Stomach smooth muscle (tissue), 2 donors: Measurements from ENCODE around the gene VASN.

Experiments used
- H3K27ac ChIP-seq: one replicate; pipeline ENCODE4 v1.7.0; 2013; ENCODE audit warnings: mild to moderate bottlenecking, low read length, inconsistent platforms
- H3K27me3 ChIP-seq, 2 donors: one replicate each; pipeline ENCODE4 v1.7.0; 2013; ENCODE audit warnings: low read length in 2 of 2; ENCODE audit not compliant: insufficient read depth in 2 of 2, control insufficient read depth in 1 of 2
- H3K36me3 ChIP-seq, 2 donors: one replicate each; pipeline ENCODE4 v1.7.0; 2013; ENCODE audit warnings: low read length in 2 of 2; ENCODE audit not compliant: control insufficient read depth in 2 of 2, insufficient read depth in 2 of 2
- H3K4me1 ChIP-seq: one replicate; pipeline ENCODE4 v1.7.0; 2013; ENCODE audit warnings: low read length; ENCODE audit not compliant: control insufficient read depth, insufficient read depth
- H3K4me3 ChIP-seq, 2 donors: one replicate each; pipeline ENCODE4 v1.7.0; 2013; ENCODE audit warnings: low read length in 2 of 2
- H3K9ac ChIP-seq, 2 donors: one replicate each; pipeline ENCODE4 v1.7.0; 2013; ENCODE audit warnings: low read length in 2 of 2, mild to moderate bottlenecking in 1 of 2
- H3K9me3 ChIP-seq, 2 donors: one replicate each; pipeline ENCODE4 v1.7.0; 2013; ENCODE audit warnings: low read length in 2 of 2; ENCODE audit not compliant: control insufficient read depth in 2 of 2
- donor health status: healthy.
- donor health status: Pancreatic carcinoma.

Gene VASN

DNA sequence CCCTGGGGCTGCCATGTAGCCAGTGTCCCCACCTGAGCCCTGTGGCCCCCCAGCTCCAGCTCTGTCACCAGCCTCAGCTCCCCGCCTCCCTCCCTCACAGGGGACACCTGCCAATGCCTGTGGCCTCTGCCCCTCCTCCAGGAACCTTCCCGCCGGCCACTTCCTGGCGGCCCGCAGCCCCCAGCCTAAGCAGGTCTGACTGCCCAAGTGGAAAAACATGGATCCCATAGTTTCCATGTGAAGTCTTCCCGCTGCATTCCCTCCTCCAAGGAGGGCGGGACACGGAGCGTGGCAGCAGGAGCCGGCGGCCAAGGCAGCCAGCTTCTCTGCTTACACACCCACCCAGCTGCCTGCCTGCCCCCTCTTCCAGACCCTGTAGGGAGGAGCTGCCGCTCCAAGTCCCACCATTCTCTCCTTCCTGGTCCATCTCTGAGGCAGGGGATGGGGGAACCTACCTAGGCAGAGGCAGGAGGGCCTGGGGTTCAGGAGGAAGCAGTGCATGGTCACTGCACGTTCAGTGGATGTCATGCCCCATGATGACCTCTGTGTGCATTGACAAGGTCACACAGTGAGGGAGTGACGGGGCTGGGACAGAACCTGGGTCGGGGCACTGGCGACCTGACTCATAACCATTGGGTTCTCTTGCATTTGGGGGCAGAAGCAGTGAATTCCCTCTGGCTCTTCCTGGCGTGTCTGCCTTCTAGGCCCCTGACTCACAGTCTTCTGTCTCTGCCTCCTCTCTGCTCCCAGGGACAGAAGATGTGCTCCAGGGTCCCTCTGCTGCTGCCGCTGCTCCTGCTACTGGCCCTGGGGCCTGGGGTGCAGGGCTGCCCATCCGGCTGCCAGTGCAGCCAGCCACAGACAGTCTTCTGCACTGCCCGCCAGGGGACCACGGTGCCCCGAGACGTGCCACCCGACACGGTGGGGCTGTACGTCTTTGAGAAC, 8.7 kb downstream of the VASN start:
- peaks cover 0 to 12% of the 10 kb centered on the region in 2 donors for H3K36me3 ChIP-seq
- no peak overlapping the region for H3K27ac ChIP-seq
- peaks cover 44% of the 10 kb centered on the region for H3K4me1 ChIP-seq
- no peaks in the 10 kb centered on the region for H3K9me3 ChIP-seq
- no peak overlapping the region for H3K9ac ChIP-seq
- no peaks in the 10 kb centered on the region for H3K27me3 ChIP-seq
- no peak overlapping the region for H3K4me3 ChIP-seq

DNA sequence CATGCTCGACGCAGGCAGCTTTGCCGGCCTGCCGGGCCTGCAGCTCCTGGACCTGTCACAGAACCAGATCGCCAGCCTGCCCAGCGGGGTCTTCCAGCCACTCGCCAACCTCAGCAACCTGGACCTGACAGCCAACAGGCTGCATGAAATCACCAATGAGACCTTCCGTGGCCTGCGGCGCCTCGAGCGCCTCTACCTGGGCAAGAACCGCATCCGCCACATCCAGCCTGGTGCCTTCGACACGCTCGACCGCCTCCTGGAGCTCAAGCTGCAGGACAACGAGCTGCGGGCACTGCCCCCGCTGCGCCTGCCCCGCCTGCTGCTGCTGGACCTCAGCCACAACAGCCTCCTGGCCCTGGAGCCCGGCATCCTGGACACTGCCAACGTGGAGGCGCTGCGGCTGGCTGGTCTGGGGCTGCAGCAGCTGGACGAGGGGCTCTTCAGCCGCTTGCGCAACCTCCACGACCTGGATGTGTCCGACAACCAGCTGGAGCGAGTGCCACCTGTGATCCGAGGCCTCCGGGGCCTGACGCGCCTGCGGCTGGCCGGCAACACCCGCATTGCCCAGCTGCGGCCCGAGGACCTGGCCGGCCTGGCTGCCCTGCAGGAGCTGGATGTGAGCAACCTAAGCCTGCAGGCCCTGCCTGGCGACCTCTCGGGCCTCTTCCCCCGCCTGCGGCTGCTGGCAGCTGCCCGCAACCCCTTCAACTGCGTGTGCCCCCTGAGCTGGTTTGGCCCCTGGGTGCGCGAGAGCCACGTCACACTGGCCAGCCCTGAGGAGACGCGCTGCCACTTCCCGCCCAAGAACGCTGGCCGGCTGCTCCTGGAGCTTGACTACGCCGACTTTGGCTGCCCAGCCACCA, 9.7 kb downstream of the VASN start:
- Histone ChIP-seq H3K4me1 (peaks cover 35% of the 10 kb centered on the region), H3K27ac (no peak overlapping the region), H3K9me3 (no peaks in the 10 kb centered on the region), H3K4me3 (no peak overlapping the region), H3K27me3 (no peaks in the 10 kb centered on the region), H3K36me3 (peaks cover 0 to 12% of the 10 kb centered on the region in 2 donors), H3K9ac (no peak overlapping the region)

DNA sequence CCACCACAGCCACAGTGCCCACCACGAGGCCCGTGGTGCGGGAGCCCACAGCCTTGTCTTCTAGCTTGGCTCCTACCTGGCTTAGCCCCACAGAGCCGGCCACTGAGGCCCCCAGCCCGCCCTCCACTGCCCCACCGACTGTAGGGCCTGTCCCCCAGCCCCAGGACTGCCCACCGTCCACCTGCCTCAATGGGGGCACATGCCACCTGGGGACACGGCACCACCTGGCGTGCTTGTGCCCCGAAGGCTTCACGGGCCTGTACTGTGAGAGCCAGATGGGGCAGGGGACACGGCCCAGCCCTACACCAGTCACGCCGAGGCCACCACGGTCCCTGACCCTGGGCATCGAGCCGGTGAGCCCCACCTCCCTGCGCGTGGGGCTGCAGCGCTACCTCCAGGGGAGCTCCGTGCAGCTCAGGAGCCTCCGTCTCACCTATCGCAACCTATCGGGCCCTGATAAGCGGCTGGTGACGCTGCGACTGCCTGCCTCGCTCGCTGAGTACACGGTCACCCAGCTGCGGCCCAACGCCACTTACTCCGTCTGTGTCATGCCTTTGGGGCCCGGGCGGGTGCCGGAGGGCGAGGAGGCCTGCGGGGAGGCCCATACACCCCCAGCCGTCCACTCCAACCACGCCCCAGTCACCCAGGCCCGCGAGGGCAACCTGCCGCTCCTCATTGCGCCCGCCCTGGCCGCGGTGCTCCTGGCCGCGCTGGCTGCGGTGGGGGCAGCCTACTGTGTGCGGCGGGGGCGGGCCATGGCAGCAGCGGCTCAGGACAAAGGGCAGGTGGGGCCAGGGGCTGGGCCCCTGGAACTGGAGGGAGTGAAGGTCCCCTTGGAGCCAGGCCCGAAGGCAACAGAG, 10.5 kb downstream of the VASN start:
- no peak overlapping the region for H3K9ac ChIP-seq
- H3K27ac ChIP-seq: no peak overlapping the region
- H3K27me3 ChIP-seq: no peaks in the 10 kb centered on the region
- H3K36me3 ChIP-seq: peaks cover 0 to 15% of the 10 kb centered on the region in 2 donors
- no peaks in the 10 kb centered on the region for H3K9me3 ChIP-seq
- peaks cover 35% of the 10 kb centered on the region for H3K4me1 ChIP-seq
- H3K4me3 ChIP-seq: no peak overlapping the region

DNA sequence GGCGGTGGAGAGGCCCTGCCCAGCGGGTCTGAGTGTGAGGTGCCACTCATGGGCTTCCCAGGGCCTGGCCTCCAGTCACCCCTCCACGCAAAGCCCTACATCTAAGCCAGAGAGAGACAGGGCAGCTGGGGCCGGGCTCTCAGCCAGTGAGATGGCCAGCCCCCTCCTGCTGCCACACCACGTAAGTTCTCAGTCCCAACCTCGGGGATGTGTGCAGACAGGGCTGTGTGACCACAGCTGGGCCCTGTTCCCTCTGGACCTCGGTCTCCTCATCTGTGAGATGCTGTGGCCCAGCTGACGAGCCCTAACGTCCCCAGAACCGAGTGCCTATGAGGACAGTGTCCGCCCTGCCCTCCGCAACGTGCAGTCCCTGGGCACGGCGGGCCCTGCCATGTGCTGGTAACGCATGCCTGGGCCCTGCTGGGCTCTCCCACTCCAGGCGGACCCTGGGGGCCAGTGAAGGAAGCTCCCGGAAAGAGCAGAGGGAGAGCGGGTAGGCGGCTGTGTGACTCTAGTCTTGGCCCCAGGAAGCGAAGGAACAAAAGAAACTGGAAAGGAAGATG, 11.2 kb downstream of the VASN start:
- Histone ChIP-seq H3K9ac (no peak overlapping the region), H3K4me3 (no peak overlapping the region), H3K36me3 (peaks cover 0 to 18% of the 10 kb centered on the region in 2 donors), H3K9me3 (no peaks in the 10 kb centered on the region), H3K27me3 (no peaks in the 10 kb centered on the region), H3K4me1 (peaks cover 31% of the 10 kb centered on the region), H3K27ac (no peak overlapping the region)

DNA sequence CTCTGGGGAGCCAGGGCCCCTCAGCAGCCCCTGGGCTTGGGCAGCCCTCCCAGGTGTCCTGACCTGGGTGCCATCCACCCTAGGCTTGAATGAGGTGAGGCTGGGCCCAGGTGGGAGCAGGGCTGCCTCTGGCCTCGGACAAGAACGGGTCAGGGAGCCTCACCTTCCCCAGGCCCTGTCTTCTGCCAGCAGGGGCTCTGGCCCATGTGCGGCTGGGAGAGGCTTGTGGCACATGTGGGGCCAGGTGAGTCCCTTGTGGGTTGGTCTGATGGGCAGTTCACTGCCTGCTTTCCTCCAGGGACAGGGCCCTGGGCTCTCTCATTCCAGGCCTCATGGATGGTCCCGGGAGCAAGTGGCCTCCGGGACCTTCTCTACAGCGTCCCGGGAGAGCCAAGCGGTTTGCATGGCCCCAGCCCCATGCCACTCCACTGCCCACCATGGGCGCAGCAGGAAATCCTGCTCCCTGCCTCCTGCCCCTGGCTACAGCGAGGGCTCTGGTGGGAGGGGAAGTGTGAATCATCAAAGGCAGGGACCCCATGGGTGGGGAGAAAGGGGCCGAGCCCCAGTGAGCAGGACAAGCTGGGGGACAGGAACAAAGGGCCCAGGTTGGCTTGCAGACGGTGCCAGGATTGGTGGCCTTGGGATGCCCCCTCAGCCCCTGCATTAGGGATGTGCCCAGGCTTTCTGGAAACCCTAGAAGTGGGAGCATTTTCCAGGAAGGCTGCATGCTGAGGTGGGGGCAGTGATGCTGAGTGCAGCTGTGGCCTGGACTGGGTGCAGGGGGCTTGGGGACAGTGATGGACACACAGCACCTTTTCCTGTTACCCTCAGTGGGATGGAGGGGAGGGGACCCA, 12.2 kb downstream of the VASN start:
- H3K4me1 ChIP-seq: peaks cover 22% of the 10 kb centered on the region
- H3K36me3 ChIP-seq: peaks cover 0 to 18% of the 10 kb centered on the region in 2 donors
- H3K9ac ChIP-seq: no peak overlapping the region
- no peaks in the 10 kb centered on the region for H3K27me3 ChIP-seq
- H3K4me3 ChIP-seq: no peak overlapping the region
- no peak overlapping the region for H3K27ac ChIP-seq
- H3K9me3 ChIP-seq: no peaks in the 10 kb centered on the region

DNA sequence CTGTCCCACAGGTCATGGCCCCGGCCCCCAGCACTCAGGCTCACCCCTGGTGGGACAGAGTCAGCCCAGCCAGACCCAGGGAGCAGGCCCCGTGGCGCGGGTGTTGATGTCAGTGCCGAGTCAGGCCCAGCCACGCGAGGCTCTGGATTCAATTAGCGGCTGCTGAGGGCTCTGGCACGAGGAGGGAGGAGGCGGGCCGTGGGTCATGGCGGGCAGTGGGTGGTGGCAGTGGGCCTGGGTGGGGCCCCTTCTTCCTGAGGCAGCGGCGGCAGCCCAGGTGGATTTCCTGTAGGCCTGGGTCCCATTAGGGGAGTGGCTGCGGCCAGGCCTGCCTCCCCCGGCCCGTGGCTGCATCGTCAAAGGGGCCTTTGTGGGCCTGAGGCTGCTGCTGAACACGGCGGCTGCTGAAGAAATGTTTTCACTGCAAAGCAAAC, 12.9 kb downstream of the VASN start:
- Histone ChIP-seq H3K27me3 (no peaks in the 10 kb centered on the region), H3K4me1 (peaks cover 22% of the 10 kb centered on the region), H3K9me3 (no peaks in the 10 kb centered on the region), H3K27ac (no peak overlapping the region), H3K9ac (no peak overlapping the region), H3K36me3 (peaks cover 0 to 18% of the 10 kb centered on the region in 2 donors), H3K4me3 (no peak overlapping the region)

DNA sequence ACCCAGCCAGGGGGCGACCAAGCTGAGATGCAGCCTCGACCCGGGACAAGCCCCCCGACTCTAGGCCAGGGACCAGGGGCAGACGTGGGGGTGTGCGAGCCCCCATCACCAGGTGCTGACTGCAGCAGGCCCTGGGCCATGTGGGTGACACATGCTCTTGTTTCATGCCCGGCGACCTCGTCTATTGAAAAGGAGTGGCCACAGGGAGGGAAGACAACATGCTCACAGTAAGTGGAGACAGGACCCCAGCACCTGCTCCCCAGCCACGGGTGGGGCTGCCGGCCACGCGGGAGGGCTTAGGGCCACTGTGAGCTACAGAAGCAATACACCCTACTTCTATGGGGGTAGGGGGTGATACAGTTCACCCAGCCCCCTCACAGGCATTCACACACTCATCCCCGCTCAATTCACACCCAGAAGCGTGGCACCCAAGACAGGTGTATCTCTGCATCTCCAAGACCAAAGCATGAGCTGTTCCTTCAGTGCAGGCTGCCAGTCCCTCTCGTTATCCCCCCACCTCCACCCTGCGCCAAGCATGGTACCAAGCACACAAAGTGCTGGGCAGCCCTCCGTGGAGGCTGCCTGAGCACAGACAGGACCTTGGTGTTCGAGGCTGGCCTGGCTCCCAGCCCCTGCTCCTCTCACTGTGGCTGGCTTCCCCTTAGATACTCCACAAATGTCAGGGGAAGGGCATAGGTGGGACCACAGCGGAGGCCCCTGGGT, 13.6 kb downstream of the VASN start:
- H3K36me3 ChIP-seq: peaks cover 0 to 18% of the 10 kb centered on the region in 2 donors
- H3K27me3 ChIP-seq: no peaks in the 10 kb centered on the region
- H3K27ac ChIP-seq: no peak overlapping the region
- no peak overlapping the region for H3K9ac ChIP-seq
- peaks cover 19% of the 10 kb centered on the region for H3K4me1 ChIP-seq
- H3K9me3 ChIP-seq: no peaks in the 10 kb centered on the region
- no peak overlapping the region for H3K4me3 ChIP-seq

DNA sequence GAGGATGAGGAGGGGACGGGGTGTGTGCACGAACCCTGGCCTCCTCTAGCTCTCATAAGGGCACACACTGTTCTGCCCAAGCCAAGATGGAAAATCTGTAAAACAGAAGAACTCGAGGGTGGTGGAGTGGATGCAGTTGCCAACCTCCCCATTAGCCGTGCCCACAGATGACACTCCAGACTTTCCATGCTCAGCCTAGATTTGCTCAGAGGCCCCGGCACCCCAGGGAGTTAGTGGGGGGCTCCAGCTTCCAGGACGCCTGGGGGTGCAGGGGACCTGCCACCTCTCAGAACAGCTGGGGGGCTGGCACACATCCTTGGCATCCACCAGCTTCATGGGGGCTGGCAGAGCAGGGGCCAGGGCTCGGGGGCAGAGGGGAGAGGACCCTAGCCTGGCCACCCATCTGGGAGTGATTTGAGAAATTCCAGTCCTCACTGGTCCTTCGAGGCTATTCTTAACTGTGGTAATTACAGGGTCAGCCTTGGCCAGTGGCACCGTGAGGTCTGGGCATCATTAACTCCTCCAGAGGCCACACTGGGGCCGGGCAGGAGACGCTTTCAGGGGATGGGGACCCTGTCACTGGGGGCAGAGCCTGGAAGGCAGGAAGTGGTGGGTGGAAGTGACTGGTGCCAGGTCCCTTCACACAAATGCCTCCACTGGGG, 14.3 kb downstream of the VASN start:
- H3K4me1 ChIP-seq: peaks cover 13% of the 10 kb centered on the region
- H3K36me3 ChIP-seq: peaks cover 0 to 16% of the 10 kb centered on the region in 2 donors

DNA sequence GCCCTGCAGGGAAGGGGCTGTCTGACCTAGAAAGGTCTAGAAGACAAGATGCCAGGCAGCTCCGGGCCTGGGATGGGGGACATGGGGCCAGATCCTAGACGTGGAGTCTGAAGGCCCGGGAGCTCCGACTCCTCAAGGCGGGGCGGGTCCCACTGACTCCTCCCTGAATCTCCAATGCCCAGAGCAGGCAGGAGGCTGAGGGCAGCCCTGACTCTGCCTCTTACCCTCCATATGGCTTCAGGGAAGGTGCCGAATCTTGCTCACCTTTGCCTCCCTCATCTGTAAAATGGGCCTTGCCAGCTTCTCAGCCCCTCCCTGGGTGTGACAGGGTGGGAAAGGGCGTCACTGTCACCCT, 14.8 kb downstream of the VASN start:
- H3K27me3 ChIP-seq: no peaks in the 10 kb centered on the region
- H3K4me1 ChIP-seq: peaks cover 13% of the 10 kb centered on the region
- H3K27ac ChIP-seq: no peak overlapping the region
- H3K36me3 ChIP-seq: peaks cover 0 to 14% of the 10 kb centered on the region in 2 donors
- no peaks in the 10 kb centered on the region for H3K9me3 ChIP-seq
- H3K4me3 ChIP-seq: no peak overlapping the region
- H3K9ac ChIP-seq: no peak overlapping the region

More for the DNA sequence above, 14.3 kb downstream of the VASN start:
- no peaks in the 10 kb centered on the region for H3K27me3 ChIP-seq
- no peaks in the 10 kb centered on the region for H3K9me3 ChIP-seq
- no peak overlapping the region for H3K4me3 ChIP-seq
- no peak overlapping the region for H3K27ac ChIP-seq
- no peak overlapping the region for H3K9ac ChIP-seq
